Kidney (tissue), 14 donors: ENCODE measurements around the gene PLA2G1B. TPM values are rescaled to one million over a fixed set of nuclear protein-coding genes. Genes with fewer than 3 reads are reported as not detected.
A peak's percentile ranks its signal among the peaks of the same experiment; 100 is the strongest.

Experiments used
- DNase-seq, 5 donors: peaks; one replicate each; pipeline ENCODE4 v3.0.0-alpha.2; 2013 to 2020
- FAIRE-seq: peaks from 2 replicates; lab custom pipeline; 2012; peaks lifted over from hg19 to GRCh38; lab: Jason Lieb, UNC
- H3K27ac ChIP-seq, 2 donors: one replicate each; pipeline ENCODE4 v1.7.0; 2013; ENCODE audit warnings: low read depth in 2 of 2, low read length in 2 of 2, inconsistent platforms in 1 of 2
- H3K27me3 ChIP-seq: one replicate; pipeline ENCODE4 v1.7.1; 2013; ENCODE audit warnings: low read length, inconsistent platforms; ENCODE audit not compliant: control insufficient read depth, insufficient read depth
- H3K36me3 ChIP-seq, 3 donors: one replicate each; pipeline versions ENCODE4 v1.7.0 to v1.7.1; 2013; ENCODE audit warnings: low read length in 3 of 3, control low read depth in 1 of 3, inconsistent platforms in 1 of 3; ENCODE audit not compliant: insufficient read depth in 3 of 3, control insufficient read depth in 2 of 3
- H3K4me1 ChIP-seq, 3 donors: one replicate each; pipeline versions ENCODE4 v1.7.0 to v1.7.1; 2013; ENCODE audit warnings: low read length in 3 of 3, inconsistent platforms in 1 of 3, low read depth in 1 of 3; ENCODE audit not compliant: control insufficient read depth in 2 of 3, insufficient read depth in 2 of 3
- H3K4me3 ChIP-seq, 3 donors: one replicate each; pipeline versions ENCODE4 v1.7.0 to v1.8.1; 2013; ENCODE audit warnings: low read length in 3 of 3, control low read depth in 1 of 3, inconsistent platforms in 1 of 3
- H3K9ac ChIP-seq, 3 donors: one replicate each; pipeline versions ENCODE4 v1.7.0 to v1.7.1; 2013; ENCODE audit warnings: low read length in 3 of 3, control low read depth in 1 of 3, inconsistent platforms in 1 of 3
- H3K9me3 ChIP-seq, 3 donors: one replicate each; pipeline versions ENCODE4 v1.7.0 to v1.7.1; 2013; ENCODE audit warnings: low read length in 3 of 3, control low read depth in 1 of 3, inconsistent platforms in 1 of 3; ENCODE audit not compliant: control insufficient read depth in 2 of 3, insufficient read depth in 1 of 3
- CTCF ChIP-seq: IDR thresholded peaks from 3 replicates; pipeline ENCODE4 v1.5.1; 2012; ENCODE audit warnings: mild to moderate bottlenecking, moderate library complexity, borderline replicate concordance; ENCODE audit not compliant: insufficient read depth; ENCODE audit errors: extremely low read depth
- intact Hi-C: fragments of 100-400 bp; cut with DNase I; formaldehyde crosslinking; loops from one replicate; pipeline ENCODE4 v1.11.1; 2022
- polyA plus RNA-seq: library from polyadenylated mRNA; stranded (reverse); fragments of 350-450 nt; fragmentation: Illumina TruSeq; extraction: RNeasy Lipid Tissue Mini Kit (QIAGEN cat#74804); gene quantifications from one replicate; pipeline ENCODE4 v1.2.3, GENCODE V29; 2014; ENCODE audit warnings: low read depth, low replicate concordance; ENCODE audit not compliant: insufficient read depth
- total RNA-seq: library from RNA; stranded (reverse); fragmentation: NEBNext Ultra II Directional; extraction: Animal tissue kit (Norgen Biotek cat#: 25700); gene quantifications from one replicate; pipeline ENCODE4 v1.2.1, GENCODE V29; 2021
- donor health status: control.
- donor health status: control.
- donor health status: control.
- donor health status: control.
- donor health status: control.
- donor health status: DM: yes; HTN: yes; CAD: no.
- donor health status: Normal renal cell carcinoma (clear cell type).

PLA2G1B gene
- total and polyA plus RNA-seq, 2 donors from 2014 or later, result not detected

- TF ChIP-seq CTCF, result no peak
- H3K36me3 ChIP-seq, result peaks cover 0 to 2% (median 0%) of the 10 kb centered on the region in 3 donors
- FAIRE-seq (no peak), DNase-seq (no peak)
- intact Hi-C loops, result no loop called here
- H3K4me3 ChIP-seq, result no peak overlapping the region
- H3K27me3 ChIP-seq, result no peaks in the 10 kb centered on the region
- H3K27ac ChIP-seq, result no peak overlapping the region
- H3K4me1 ChIP-seq, result no peaks in the 10 kb centered on the region
- no peak overlapping the region for H3K9ac ChIP-seq
- no peaks in the 10 kb centered on the region for H3K9me3 ChIP-seq
Observed at GRCh38 chr12:120353556-120354317, 26.2 kb upstream of the PLA2G1B start.

DNA sequence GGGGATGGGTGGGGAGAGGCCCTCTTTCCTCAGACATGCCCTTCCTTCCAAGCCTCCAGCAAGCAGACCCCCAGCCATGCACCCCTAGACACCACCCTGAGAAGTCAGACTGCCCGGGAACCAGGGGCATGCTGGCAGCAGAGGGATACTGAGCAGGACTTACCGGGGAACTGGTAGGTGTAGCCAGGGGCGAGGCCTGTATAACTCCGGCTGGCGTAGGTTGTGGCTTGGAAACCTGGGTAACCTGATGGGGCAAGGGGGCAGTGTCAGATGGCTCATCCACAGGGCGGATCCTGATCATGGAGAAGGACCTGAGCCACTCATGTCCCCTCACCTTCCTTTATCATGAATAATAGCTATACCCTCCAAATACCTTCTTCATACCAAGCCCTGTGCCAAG is 25.6 kb upstream of the PLA2G1B start:
- H3K4me3 ChIP-seq, result no peak overlapping the region
- H3K4me1 ChIP-seq, result no peaks in the 10 kb centered on the region
- no peaks in the 10 kb centered on the region for H3K9me3 ChIP-seq
- H3K36me3 ChIP-seq, result peaks cover 0 to 2% (median 0%) of the 10 kb centered on the region in 3 donors
- H3K27ac ChIP-seq, result no peak overlapping the region
- H3K27me3 ChIP-seq, result no peaks in the 10 kb centered on the region
- intact Hi-C loops, result no loop called here
- DNase-seq (peak in 1 of 5 donors; percentile 60), FAIRE-seq (no peak)
- TF ChIP-seq CTCF, result no peak
- no peak overlapping the region for H3K9ac ChIP-seq

GRCh38 chr12:120352117-120352516 is 24.5 kb upstream of the PLA2G1B start:
- Histone ChIP-seq H3K27ac (no peak overlapping the region), H3K4me3 (no peak overlapping the region), H3K36me3 (no peaks in the 10 kb centered on the region), H3K9me3 (no peaks in the 10 kb centered on the region), H3K9ac (no peak overlapping the region), H3K27me3 (no peaks in the 10 kb centered on the region), H3K4me1 (no peaks in the 10 kb centered on the region)
- intact Hi-C loops, result no loop called here
- no peak for TF ChIP-seq CTCF
- FAIRE-seq, result no peak
- DNase-seq, result no peak
